Neural cell (in vitro differentiated cells): ENCODE measurements around the gene STIM2.

ENCODE experiments used
- CTCF ChIP-seq: fragments of 450-650 bp; IDR thresholded peaks from 2 replicates; pipeline ENCODE4 v1.5.1; 2014; ENCODE audit warnings: antibody characterized with exemption, mild to moderate bottlenecking, moderate library complexity; ENCODE audit not compliant: poor library complexity, severe bottlenecking
- EP300 ChIP-seq: fragments of 450-650 bp; conservative IDR thresholded peaks from 2 replicates; pipeline ENCODE4 v1.6.1; 2014; ENCODE audit warnings: antibody characterized with exemption, mild to moderate bottlenecking, moderate library complexity; ENCODE audit not compliant: poor library complexity, severe bottlenecking
- EZH2 ChIP-seq: fragments of 200-600, 300-800 bp; shearing (Covaris generic), sonication (generic); IDR thresholded peaks from 2 replicates; pipeline ENCODE4 v1.6.1; 2014; ENCODE audit warnings: antibody characterized with exemption, low read length, borderline replicate concordance, mild to moderate bottlenecking; ENCODE audit not compliant: insufficient read depth, poor library complexity, severe bottlenecking
- MXI1 ChIP-seq: fragments of 450-650 bp; conservative IDR thresholded peaks from 2 replicates; pipeline ENCODE4 v1.6.1; 2014; ENCODE audit warnings: antibody characterized with exemption, mild to moderate bottlenecking; ENCODE audit not compliant: poor library complexity, severe bottlenecking
- POLR2AphosphoS5 ChIP-seq: IDR thresholded peaks from 2 replicates; pipeline ENCODE4 v1.6.1; 2012
- RAD21 ChIP-seq: fragments of 450-650 bp; conservative IDR thresholded peaks from 2 replicates; pipeline ENCODE4 v1.6.1; 2014; ENCODE audit warnings: antibody characterized with exemption, mild to moderate bottlenecking, moderate library complexity
- SMC3 ChIP-seq: fragments of 450-650 bp; conservative IDR thresholded peaks from 2 replicates; pipeline ENCODE4 v1.6.1; 2014; ENCODE audit warnings: antibody characterized with exemption, mild to moderate bottlenecking, moderate library complexity; ENCODE audit not compliant: poor library complexity
- TAF1 ChIP-seq: IDR thresholded peaks from 2 replicates; pipeline ENCODE4 v1.6.1; 2012; ENCODE audit warnings: low read depth
- TF ChIP-seq, protein P1 (sequence below): IDR thresholded peaks from 2 replicates; pipeline ENCODE4 v1.6.1; 2012; ENCODE audit warnings: borderline replicate concordance

DNA sequence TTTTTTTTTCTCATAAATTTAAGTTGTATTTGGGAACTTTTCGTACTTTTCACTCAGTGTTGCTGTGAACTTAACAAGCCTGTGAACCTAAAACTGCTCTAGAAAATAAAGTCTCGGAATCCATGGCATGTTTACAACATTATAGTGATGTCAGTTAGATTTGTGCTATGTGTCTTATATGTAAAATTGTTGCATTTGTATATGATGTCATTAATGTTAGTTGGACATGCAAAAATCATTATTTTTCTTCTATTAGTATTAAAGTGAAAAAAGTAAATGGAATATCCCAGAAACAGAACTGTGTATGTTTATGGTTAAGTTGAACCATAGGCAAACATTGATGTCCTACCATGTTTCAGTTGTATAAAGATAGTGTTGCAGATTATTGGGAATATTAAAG is 85.2 kb downstream of the STIM2 start:
- TF ChIP-seq SMC3 (no peak), CTCF (no peak), EZH2 (no peak), RAD21 (no peak), TAF1 (no peak), EP300 (no peak), POLR2AphosphoS5 (no peak), MXI1 (no peak)
- TF ChIP-seq, protein P1, sequence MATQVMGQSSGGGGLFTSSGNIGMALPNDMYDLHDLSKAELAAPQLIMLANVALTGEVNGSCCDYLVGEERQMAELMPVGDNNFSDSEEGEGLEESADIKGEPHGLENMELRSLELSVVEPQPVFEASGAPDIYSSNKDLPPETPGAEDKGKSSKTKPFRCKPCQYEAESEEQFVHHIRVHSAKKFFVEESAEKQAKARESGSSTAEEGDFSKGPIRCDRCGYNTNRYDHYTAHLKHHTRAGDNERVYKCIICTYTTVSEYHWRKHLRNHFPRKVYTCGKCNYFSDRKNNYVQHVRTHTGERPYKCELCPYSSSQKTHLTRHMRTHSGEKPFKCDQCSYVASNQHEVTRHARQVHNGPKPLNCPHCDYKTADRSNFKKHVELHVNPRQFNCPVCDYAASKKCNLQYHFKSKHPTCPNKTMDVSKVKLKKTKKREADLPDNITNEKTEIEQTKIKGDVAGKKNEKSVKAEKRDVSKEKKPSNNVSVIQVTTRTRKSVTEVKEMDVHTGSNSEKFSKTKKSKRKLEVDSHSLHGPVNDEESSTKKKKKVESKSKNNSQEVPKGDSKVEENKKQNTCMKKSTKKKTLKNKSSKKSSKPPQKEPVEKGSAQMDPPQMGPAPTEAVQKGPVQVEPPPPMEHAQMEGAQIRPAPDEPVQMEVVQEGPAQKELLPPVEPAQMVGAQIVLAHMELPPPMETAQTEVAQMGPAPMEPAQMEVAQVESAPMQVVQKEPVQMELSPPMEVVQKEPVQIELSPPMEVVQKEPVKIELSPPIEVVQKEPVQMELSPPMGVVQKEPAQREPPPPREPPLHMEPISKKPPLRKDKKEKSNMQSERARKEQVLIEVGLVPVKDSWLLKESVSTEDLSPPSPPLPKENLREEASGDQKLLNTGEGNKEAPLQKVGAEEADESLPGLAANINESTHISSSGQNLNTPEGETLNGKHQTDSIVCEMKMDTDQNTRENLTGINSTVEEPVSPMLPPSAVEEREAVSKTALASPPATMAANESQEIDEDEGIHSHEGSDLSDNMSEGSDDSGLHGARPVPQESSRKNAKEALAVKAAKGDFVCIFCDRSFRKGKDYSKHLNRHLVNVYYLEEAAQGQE, result no peak
